ENCODE results near the gene ATP8A1.

Gene ATP8A1

GRCh38 chr4:42363614-42364013 is 293.3 kb downstream of the ATP8A1 start:
- no peak overlapping the region for H3K4me3 ChIP-seq (ENCODE audit: control insufficient read depth, low read depth, low read length)
- TF ChIP-seq, protein P1, sequence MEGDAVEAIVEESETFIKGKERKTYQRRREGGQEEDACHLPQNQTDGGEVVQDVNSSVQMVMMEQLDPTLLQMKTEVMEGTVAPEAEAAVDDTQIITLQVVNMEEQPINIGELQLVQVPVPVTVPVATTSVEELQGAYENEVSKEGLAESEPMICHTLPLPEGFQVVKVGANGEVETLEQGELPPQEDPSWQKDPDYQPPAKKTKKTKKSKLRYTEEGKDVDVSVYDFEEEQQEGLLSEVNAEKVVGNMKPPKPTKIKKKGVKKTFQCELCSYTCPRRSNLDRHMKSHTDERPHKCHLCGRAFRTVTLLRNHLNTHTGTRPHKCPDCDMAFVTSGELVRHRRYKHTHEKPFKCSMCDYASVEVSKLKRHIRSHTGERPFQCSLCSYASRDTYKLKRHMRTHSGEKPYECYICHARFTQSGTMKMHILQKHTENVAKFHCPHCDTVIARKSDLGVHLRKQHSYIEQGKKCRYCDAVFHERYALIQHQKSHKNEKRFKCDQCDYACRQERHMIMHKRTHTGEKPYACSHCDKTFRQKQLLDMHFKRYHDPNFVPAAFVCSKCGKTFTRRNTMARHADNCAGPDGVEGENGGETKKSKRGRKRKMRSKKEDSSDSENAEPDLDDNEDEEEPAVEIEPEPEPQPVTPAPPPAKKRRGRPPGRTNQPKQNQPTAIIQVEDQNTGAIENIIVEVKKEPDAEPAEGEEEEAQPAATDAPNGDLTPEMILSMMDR (conservative IDR thresholded peaks at IDR 0.05; ENCODE audit: control insufficient read depth, insufficient read depth, low read depth, low read length): no peak
- no peak for DNase-seq (ENCODE audit: low read depth)

DNA sequence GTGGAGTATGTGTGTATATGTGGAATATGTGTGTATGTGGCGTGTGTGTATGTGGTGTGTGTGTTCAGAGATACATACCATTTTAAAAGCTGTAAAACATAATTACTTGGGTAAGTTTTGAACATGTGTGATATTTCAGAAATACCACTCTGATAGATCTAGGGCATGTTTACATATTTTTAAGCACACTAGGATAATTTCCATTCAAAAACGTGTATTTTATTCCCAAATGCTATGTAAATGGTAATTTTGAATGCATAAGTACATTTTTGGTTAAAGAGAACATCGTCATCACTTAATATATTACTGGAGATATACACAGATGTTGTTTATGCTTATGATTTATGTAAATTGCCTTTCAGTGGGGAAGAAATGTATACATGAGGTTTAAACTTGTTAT is 294.3 kb downstream of the ATP8A1 start:
- no peak for DNase-seq (ENCODE audit: low read depth)
- TF ChIP-seq, protein P1 (conservative IDR thresholded peaks at IDR 0.05; ENCODE audit: control insufficient read depth, insufficient read depth, low read depth, low read length): no peak
- no peak overlapping the region for H3K4me3 ChIP-seq (ENCODE audit: control insufficient read depth, low read depth, low read length)

DNA sequence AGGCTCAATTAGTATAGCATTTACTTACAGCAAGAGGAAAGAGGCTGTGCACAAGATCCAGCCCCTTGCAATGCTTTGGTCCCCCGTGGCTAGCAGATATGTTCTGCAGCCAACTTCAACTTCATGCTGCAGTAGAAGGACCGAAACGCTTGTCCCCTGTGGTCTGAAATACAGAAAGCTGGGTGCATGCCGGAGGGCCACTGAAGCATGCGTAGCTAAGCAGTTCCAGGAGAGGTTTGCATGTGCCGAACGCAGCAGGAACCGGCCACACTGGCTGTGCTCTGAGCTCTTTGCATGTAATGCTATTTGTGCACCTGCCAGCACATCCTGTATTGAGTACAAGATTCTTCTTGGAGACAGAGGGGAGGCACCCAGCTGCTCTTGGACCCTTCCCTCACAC is 295.4 kb downstream of the ATP8A1 start:
- no peak overlapping the region for H3K4me3 ChIP-seq (ENCODE audit: control insufficient read depth, low read depth, low read length)
- TF ChIP-seq, protein P1 (conservative IDR thresholded peaks at IDR 0.05; ENCODE audit: control insufficient read depth, insufficient read depth, low read depth, low read length): no peak
- no peak for DNase-seq (ENCODE audit: low read depth)

- H3K4me3 ChIP-seq (ENCODE audit: control insufficient read depth, low read depth, low read length): no peak overlapping the region
- TF ChIP-seq, protein P1 (conservative IDR thresholded peaks at IDR 0.05; ENCODE audit: control insufficient read depth, insufficient read depth, low read depth, low read length): no peak
- DNase-seq (ENCODE audit: low read depth): no peak
These were observed 296.6 kb downstream of the ATP8A1 start for GRCh38 chr4:42360256-42360669.

DNA sequence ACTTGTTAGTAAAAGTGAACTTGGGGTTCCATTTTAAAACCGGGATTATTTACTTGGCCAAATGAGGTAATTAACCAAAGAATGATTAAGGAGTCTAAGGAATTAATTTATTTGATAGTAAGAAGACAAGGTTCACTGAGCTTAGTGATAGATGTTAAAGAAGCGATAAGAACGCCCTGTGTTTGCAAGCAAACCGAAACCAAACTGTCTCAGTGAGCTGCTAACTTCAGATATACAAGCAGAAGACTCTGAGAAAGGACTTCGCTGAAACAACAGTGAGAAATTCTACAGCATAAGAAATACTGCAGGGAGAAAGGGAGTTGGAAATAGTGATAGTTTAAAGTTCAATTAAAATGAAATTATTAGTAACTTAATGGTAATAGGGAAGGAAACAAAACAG is 297.2 kb downstream of the ATP8A1 start:
- peak; percentile 23 for DNase-seq (ENCODE audit: low read depth)
- H3K4me3 ChIP-seq (ENCODE audit: control insufficient read depth, low read depth, low read length): peak overlapping the region; percentile 20
- TF ChIP-seq, protein P1 (conservative IDR thresholded peaks at IDR 0.05; ENCODE audit: control insufficient read depth, insufficient read depth, low read depth, low read length): no peak
